OCI-LY1 (cell line): ENCODE data around the gene MBTD1.

Experiments
- CTCF ChIP-seq: fragments of 200-600 bp; sonication (generic), shearing (Covaris generic); IDR thresholded peaks from 2 replicates; pipeline ENCODE4 v1.5.1; 2017; ENCODE audit warnings: mild to moderate bottlenecking, antibody characterized with exemption, low read length, moderate library complexity, mixed read lengths
- EZH2 ChIP-seq: fragments of 200-600 bp; sonication (generic), shearing (Covaris generic); IDR thresholded peaks from 2 replicates; pipeline ENCODE4 v1.8.0; 2017; ENCODE audit warnings: borderline replicate concordance, mixed run types, mild to moderate bottlenecking, antibody characterized with exemption, low read length, moderate library complexity, mixed read lengths

GRCh38 chr17:51161541-51161940 is 98.3 kb downstream of the MBTD1 start:
- no peak for TF ChIP-seq CTCF
- no peak for TF ChIP-seq EZH2
